A549 (cell line): ENCODE results near the gene ACCSL. TPM values are rescaled to one million over a fixed set of nuclear protein-coding genes. Genes with fewer than 3 reads are reported as not detected.

Experiments
- ATAC-seq, 2 experiments: fragments of 200-7000 bp in 1 of 2; fragments of >200 bp in 1 of 2; cut with Nextera tagmentation in 1 of 2; cut with Tn5 transposase in 1 of 2; 3 replicates each; pipeline versions ENCODE4 v1.8.0 to v1.9.1; 2018 to 2020; ENCODE audit warnings: mild to moderate bottlenecking in 1 of 2, moderate library complexity in 1 of 2
- CTCF ChIA-PET: fragments of 300-600 bp; sonication (Branson Sonifier 250); formaldehyde crosslinking; extraction: SDS; loops from one replicate; lab custom pipeline; 2021; ENCODE audit warnings: antibody characterized with exemption, inconsistent platforms; lab: Yijun Ruan, JAX
- POLR2A ChIA-PET: fragments of 350-600 bp; formaldehyde crosslinking; extraction: SDS; loops from one replicate; lab custom pipeline; 2021; ENCODE audit warnings: antibody characterized with exemption, inconsistent platforms; lab: Yijun Ruan, JAX
- DNase-seq, 2 experiments: peaks; one replicate each; pipeline versions ENCODE4 v3.0.0 to v3.0.0-alpha.2; 2011 to 2016; ENCODE audit warnings: low read depth in 1 of 2, low spot score in 1 of 2
- FAIRE-seq: peaks from 2 replicates; lab custom pipeline; 2011; peaks lifted over from hg19 to GRCh38; lab: Jason Lieb, UNC
- H3K27ac ChIP-seq, 2 experiments: fragments of >200 bp; sonication (Bioruptor Twin); formaldehyde crosslinking; 3 replicates each; pipeline ENCODE4 v1.5.1; 2016 to 2017
- H3K4me1 ChIP-seq: fragments of >200 bp; sonication (Bioruptor Twin); formaldehyde crosslinking; 3 replicates; pipeline ENCODE4 v1.6.1; 2016
- H3K4me2 ChIP-seq: fragments of >200 bp; sonication (Bioruptor Twin); formaldehyde crosslinking; 3 replicates; pipeline ENCODE4 v1.6.1; 2016
- H3K4me3 ChIP-seq: fragments of >200 bp; sonication (Bioruptor Twin); formaldehyde crosslinking; 3 replicates; pipeline ENCODE4 v1.5.1; 2016
- H3K9me3 ChIP-seq: fragments of >200 bp; sonication (Bioruptor Twin); formaldehyde crosslinking; 3 replicates; pipeline ENCODE4 v1.6.1; 2016
- CHD4 ChIP-seq: fragments of 200-600 bp; sonication (generic); IDR thresholded peaks from 2 replicates; pipeline ENCODE4 v1.6.1; 2016; ENCODE audit warnings: antibody characterized with exemption, mild to moderate bottlenecking, borderline replicate concordance
- GATA3 ChIP-seq: IDR thresholded peaks from 2 replicates; pipeline ENCODE4 v1.6.1; 2012; ENCODE audit warnings: borderline replicate concordance
- HOXA7 ChIP-seq: fragments of 250-450 bp; sonication (Bioruptor Pico); IDR thresholded peaks from 2 replicates; pipeline ENCODE4 v1.5.0; 2020; ENCODE audit warnings: mild to moderate bottlenecking, moderate library complexity
- HOXB13 ChIP-seq: fragments of 250-450 bp; sonication (Bioruptor Pico); IDR thresholded peaks from 2 replicates; pipeline ENCODE4 v1.5.0; 2020; ENCODE audit warnings: low read depth, mild to moderate bottlenecking, moderate library complexity
- JUN ChIP-seq, 2 experiments: fragments of >200 bp; sonication (Bioruptor Twin); formaldehyde crosslinking; IDR thresholded peaks; 2 replicates in 1 of 2; 3 replicates in 1 of 2; pipeline ENCODE4 v1.6.1; 2016 to 2017
- KDM5A ChIP-seq: fragments of 200-600 bp; sonication (generic); IDR thresholded peaks from 2 replicates; pipeline ENCODE4 v1.6.1; 2016; ENCODE audit warnings: antibody characterized with exemption, mild to moderate bottlenecking
- MYC ChIP-seq: IDR thresholded peaks from 2 replicates; pipeline ENCODE4 v1.6.1; 2012; ENCODE audit warnings: mild to moderate bottlenecking, inconsistent platforms, low read length, improper control_type of control experiment, borderline replicate concordance
- NFE2L2 ChIP-seq: fragments of 150-350 bp; conservative IDR thresholded peaks from 2 replicates; pipeline ENCODE4 v1.6.1; 2014; ENCODE audit warnings: low read length
- PHF8 ChIP-seq: fragments of 200-600 bp; sonication (generic); IDR thresholded peaks from 2 replicates; pipeline ENCODE4 v1.6.1; 2016; ENCODE audit warnings: low read depth, mild to moderate bottlenecking, antibody characterized with exemption, moderate library complexity, borderline replicate concordance
- POLR2A ChIP-seq: IDR thresholded peaks from 2 replicates; pipeline ENCODE4 v1.6.1; 2012; ENCODE audit warnings: mild to moderate bottlenecking, low read length
- RARB ChIP-seq: fragments of 250-450 bp; sonication (Bioruptor Pico); IDR thresholded peaks from 2 replicates; pipeline ENCODE4 v1.8.0; 2021; ENCODE audit warnings: mild to moderate bottlenecking, moderate library complexity
- RFX5 ChIP-seq: fragments of 450-650 bp; IDR thresholded peaks from 2 replicates; pipeline ENCODE4 v1.7.1; 2014; ENCODE audit warnings: antibody characterized with exemption, mild to moderate bottlenecking, moderate library complexity
- TFCP2L1 ChIP-seq: fragments of 250-450 bp; sonication (Bioruptor Pico); IDR thresholded peaks from 2 replicates; pipeline ENCODE4 v1.5.0; 2021; ENCODE audit warnings: mild to moderate bottlenecking
- TP53 ChIP-seq: fragments of 250-450 bp; sonication (Bioruptor Pico); IDR thresholded peaks from 2 replicates; pipeline ENCODE4 v1.5.0; 2021; ENCODE audit warnings: mild to moderate bottlenecking, moderate library complexity
- WGBS: methylation state at CpG from one replicate; pipeline ENCODE4 v1.1.6; 2017; ENCODE audit errors: missing lambda C conversion rate; 5-methylcytosine and 5-hydroxymethylcytosine counted together
- polyA plus RNA-seq, 4 experiments: library from polyadenylated mRNA; depleted of rRNA in 3 of 4; stranded (reverse); fragments of >200 nt; fragmentation: RNase III in 1 of 4; extraction: RNeasy Plus Mini Kit Qiagen cat#74134 plus additional on column Dnase treatment in 1 of 4; gene quantifications; 2 replicates in 3 of 4; 3 replicates in 1 of 4; pipeline ENCODE4 v1.2.3, GENCODE V29; 2011 to 2017
- TF ChIP-seq, protein P1 (sequence below): fragments of >200 bp; sonication (Bioruptor Twin); formaldehyde crosslinking; IDR thresholded peaks from 3 replicates; pipeline ENCODE4 v1.5.1; 2016
- TF ChIP-seq, protein P2 (sequence below): fragments of 250-450 bp; sonication (Bioruptor Pico); IDR thresholded peaks from 2 replicates; pipeline ENCODE4 v1.5.0; 2021; ENCODE audit warnings: mild to moderate bottlenecking, moderate library complexity, borderline replicate concordance
- TF ChIP-seq, protein P3 (sequence below): IDR thresholded peaks from 2 replicates; pipeline ENCODE4 v1.6.1; 2012
- TF ChIP-seq, protein P4 (sequence below): fragments of 250-450 bp; sonication (Bioruptor Pico); IDR thresholded peaks from 2 replicates; pipeline ENCODE4 v1.5.0; 2020; ENCODE audit warnings: low read depth, mild to moderate bottlenecking, moderate library complexity

Gene ACCSL
- polyA plus RNA-seq, 2 of the 4 experiments (the other 2 are of a cell fraction), result not detected

DNA sequence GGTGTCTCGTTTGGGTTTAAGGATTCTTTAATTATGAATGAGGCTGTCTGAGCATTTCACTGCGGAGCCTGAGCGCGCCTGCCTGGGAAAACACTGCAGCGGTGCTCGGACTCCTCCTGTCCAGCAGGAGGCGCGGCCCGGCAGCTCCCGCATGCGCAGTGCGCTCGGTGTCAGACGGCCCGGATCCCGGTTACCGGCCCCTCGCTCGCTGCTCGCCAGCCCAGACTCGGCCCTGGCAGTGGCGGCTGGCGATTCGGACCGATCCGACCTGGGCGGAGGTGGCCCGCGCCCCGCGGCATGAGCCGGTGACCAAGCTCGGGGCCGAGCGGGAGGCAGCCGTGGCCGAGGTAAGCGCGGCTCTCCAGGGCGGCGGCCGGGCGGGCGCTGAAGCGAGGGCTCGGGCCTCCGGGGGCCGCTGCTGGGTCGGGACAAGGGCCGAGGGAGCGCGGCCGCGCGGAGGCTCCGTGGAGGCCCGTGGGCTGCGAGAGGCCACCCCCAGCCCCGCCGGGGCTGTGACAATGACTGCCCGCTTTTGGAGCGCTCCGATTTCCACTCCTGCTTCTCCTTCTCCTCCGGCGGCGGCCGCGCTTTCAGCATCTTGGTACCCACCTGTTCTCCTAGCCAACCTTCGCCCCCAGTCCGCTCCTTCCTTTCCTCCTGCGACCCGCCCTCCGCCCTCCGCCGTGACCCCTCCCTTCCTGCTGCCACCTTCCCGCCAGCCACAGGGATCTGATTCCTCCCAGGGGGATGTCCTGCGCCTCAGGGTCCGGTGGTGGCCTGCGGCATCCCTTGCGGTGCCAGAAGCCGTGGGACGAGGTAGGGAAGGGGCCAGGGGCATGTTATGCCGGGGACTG lies 48.0 kb downstream of the ACCSL start, which contains the start of gene EXT2:
EXT2 (plus strand) TSS at position 173 of the 854 bp plus-strand sequence. CDS start 12,035 bp downstream, outside the sequence.
- ATAC-seq (peak; percentile 95 to 96), FAIRE-seq (no peak), DNase-seq (peak; percentile 85 to 92)
- Histone ChIP-seq H3K27ac (peak within 1 kb of the TSS; percentile 79 to 94), H3K4me3 (peak within 1 kb of the TSS; percentile 75), H3K4me1 (peaks cover 13% of the 10 kb centered on the region), H3K9me3 (no peaks in the 10 kb centered on the region), H3K4me2 (peak within 1 kb of the TSS; percentile 89)
- TF ChIP-seq RARB (no peak), JUN (IDR thresholded peaks at IDR 0.05) (peak in 1 of 2 experiments; percentile 59; a peak in 1 of 5 replicates), TFCP2L1 (CRISPR knock-in tag) (no peak), MYC (no peak), TP53 (CRISPR knock-in tag) (no peak), KDM5A (no peak), HOXA7 (no peak), RFX5 (no peak), NFE2L2 (no peak), PHF8 (0 out of 2 replicates have a peak, but pooled peaks have one; percentile 32), CHD4 (no peak), GATA3 (no peak), HOXB13 (CRISPR knock-in tag) (no peak), POLR2A (peak; percentile 68)
- TF ChIP-seq, protein P1, sequence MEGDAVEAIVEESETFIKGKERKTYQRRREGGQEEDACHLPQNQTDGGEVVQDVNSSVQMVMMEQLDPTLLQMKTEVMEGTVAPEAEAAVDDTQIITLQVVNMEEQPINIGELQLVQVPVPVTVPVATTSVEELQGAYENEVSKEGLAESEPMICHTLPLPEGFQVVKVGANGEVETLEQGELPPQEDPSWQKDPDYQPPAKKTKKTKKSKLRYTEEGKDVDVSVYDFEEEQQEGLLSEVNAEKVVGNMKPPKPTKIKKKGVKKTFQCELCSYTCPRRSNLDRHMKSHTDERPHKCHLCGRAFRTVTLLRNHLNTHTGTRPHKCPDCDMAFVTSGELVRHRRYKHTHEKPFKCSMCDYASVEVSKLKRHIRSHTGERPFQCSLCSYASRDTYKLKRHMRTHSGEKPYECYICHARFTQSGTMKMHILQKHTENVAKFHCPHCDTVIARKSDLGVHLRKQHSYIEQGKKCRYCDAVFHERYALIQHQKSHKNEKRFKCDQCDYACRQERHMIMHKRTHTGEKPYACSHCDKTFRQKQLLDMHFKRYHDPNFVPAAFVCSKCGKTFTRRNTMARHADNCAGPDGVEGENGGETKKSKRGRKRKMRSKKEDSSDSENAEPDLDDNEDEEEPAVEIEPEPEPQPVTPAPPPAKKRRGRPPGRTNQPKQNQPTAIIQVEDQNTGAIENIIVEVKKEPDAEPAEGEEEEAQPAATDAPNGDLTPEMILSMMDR, result peak; percentile 61; the same call in 2 of the 3 replicates
- TF ChIP-seq, protein P2, sequence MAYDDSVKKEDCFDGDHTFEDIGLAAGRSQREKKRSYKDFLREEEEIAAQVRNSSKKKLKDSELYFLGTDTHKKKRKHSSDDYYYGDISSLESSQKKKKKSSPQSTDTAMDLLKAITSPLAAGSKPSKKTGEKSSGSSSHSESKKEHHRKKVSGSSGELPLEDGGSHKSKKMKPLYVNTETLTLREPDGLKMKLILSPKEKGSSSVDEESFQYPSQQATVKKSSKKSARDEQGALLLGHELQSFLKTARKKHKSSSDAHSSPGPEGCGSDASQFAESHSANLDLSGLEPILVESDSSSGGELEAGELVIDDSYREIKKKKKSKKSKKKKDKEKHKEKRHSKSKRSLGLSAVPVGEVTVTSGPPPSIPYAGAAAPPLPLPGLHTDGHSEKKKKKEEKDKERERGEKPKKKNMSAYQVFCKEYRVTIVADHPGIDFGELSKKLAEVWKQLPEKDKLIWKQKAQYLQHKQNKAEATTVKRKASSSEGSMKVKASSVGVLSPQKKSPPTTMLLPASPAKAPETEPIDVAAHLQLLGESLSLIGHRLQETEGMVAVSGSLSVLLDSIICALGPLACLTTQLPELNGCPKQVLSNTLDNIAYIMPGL (CRISPR knock-in tag), result peak; percentile 87; the same call in 1 of the 2 replicates
- TF ChIP-seq, protein P3, sequence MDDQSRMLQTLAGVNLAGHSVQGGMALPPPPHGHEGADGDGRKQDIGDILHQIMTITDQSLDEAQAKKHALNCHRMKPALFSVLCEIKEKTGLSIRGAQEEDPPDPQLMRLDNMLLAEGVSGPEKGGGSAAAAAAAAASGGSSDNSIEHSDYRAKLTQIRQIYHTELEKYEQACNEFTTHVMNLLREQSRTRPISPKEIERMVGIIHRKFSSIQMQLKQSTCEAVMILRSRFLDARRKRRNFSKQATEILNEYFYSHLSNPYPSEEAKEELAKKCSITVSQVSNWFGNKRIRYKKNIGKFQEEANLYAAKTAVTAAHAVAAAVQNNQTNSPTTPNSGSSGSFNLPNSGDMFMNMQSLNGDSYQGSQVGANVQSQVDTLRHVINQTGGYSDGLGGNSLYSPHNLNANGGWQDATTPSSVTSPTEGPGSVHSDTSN, result 0 out of 2 replicates have a peak, but pooled peaks have one; percentile 18
- TF ChIP-seq, protein P4, sequence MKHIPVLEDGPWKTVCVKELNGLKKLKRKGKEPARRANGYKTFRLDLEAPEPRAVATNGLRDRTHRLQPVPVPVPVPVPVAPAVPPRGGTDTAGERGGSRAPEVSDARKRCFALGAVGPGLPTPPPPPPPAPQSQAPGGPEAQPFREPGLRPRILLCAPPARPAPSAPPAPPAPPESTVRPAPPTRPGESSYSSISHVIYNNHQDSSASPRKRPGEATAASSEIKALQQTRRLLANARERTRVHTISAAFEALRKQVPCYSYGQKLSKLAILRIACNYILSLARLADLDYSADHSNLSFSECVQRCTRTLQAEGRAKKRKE, result no peak
- under 1% methylated on average over 43 of the region's 83 CpGs for WGBS
- POLR2A ChIA-PET, result interaction anchor here (0.8 kb wide), 1 partner anchor 8 kb away, joined by 3 read pairs; no protein-coding TSS in a partner anchor
- CTCF ChIA-PET, result interaction anchor here (0.6 to 6.2 kb wide), 30 partner anchors 9 to 529 kb away, joined by 3 to 79 read pairs (median 4); partner anchors contain the start of gene ACCS
